Caki2 (cell line): ENCODE results near the gene GMPPB. TPM values are rescaled to one million over a fixed set of nuclear protein-coding genes. Genes with fewer than 3 reads are reported as not detected.
"Not testable (repeated sequence)": the region's sequence is repeated elsewhere in the genome, so short reads cannot be mapped to it uniquely, and the experiment has no call there.

ENCODE experiments used
- DNase-seq: peaks from one replicate; pipeline ENCODE4 v3.0.0-alpha.2; 2015; ENCODE audit warnings: low read depth
- in situ Hi-C: cut with HindIII; loops from 2 replicates; pipeline ENCODE4 v1.10.0; 2016; ENCODE audit warnings: low sequenced_read_pairs, low pct_unique_long_range_greater_than_20kb, mixed read lengths
- total RNA-seq: library from RNA; depleted of rRNA; stranded (reverse); fragments of >200 nt; shearing (Covaris generic); gene quantifications from 2 replicates; pipeline ENCODE4 v1.2.3, GENCODE V29; 2014; ENCODE audit warnings: low replicate concordance; rRNA removed

Gene GMPPB
- 32.1 and 35.9 TPM in 2 replicates for total RNA-seq

DNA sequence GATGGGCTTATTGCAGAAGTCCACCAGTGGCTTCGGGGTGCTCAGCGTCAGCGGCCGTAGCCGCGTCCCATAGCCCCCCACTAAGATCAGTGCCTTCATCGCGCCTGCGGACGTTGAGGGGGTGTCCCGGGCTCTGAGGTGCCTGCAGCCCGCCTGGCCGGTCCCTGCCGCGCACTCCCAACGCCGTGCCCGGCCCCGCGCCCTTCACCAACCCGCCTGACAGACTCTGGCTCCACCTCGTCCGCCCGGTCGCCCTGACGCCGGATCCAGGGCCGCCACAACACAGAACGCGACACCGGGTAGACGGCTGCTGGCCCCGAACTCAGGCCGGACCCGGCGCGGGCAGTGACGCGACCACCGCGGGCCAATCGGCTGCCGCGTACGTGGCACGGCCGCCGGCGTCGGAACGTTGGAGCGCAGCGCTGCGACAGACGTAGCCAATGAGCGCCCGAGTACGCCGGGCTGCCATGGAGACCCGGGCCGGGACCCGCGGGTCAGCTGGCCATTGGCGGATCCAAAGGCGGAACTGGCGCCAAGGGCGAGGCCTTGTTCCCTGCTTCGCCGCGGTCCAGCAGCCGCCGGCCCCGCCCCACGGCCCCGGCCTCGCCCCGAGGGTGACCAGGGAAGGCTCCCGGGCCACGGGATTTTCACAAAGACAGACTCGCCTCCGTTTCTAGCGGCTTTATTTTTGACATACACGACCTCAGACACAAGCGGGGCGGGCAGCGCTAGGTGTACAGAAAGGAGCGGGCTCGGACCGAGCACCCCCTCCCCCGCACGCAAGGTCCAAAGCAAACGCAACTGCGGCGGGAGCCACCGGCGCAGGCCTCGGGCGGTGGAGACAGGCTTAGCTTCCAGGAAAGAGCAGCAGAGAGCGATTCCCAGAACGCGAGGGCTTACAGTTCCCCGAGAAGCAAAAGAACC, at the start of gene GMPPB:
Gene GMPPB, minus strand, starts transcription at position 324 of the 924 bp plus-strand sequence. Its CDS starts 225 bp downstream, at position 99.
- DNase-seq, result peak; percentile 89
- in situ Hi-C loops, result no loop called here

DNA sequence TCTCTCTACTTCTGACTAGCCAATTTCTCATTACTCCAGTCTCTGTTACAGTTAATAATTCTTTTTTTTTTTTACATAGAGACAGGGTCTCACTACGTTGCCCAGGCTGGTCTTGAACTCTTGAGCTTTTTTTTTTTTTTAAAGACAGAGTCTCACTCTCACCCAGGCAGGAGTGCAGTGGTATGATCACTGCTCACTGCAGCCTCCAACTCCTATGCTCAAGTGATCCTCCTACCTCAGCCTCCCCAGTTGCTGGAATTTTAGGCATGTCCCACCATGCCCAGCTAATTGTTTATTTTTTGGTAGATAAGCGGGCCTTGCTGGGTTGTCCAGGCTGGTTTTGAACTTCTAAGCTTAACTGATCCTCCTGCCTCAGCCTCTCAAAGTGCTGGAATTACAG, 49.0 kb upstream of the GMPPB start:
- in situ Hi-C loops, result no loop called here

DNA sequence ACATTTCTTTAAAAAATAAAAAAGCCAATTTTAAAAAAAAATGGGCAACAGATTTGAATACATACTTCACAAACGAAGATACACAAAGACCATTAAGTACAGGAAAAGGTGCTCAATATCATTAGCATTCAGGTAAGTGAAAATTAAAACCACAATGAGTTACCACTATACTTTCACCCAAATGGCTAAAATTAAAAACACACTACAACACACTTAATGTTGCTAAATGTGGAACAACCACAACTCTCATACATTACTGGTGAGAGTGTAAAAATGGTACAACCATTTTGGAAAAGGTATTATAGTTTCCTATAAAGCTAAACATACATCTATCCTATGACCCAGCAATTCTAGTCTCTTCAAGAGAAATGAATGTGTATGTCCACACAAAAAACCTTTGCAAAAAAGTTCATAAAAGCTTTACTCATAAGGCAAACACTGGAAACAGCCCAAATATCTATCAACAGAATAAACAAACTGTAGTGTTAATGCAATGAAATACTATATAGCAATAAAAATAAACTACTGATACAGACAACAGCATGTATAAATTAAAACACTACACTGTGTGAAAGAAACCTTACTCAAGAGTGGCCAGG, 47.7 kb upstream of the GMPPB start:
- in situ Hi-C loops, result no loop called here
- DNase-seq, result no peak

More for the DNA sequence above, 49.0 kb upstream of the GMPPB start:
- no peak for DNase-seq

DNA sequence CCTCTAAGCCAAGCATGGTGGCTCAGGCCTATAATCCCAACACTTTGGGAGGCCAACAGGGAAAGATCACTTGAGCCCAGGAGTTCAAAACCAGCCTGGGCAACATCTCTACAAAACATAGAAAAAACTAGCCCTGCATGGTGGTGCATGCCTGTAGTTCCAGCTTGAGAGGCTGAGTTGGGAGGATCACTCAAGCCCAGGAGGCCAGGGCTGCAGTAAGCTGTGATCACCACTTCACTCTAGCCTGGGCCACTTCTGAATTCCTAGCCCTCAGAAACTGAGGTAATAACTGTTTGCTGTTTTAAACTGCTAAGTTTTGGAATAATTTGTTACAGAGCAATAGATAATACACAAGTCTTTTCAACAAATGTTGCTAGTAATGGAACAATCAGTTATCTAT, 46.2 kb upstream of the GMPPB start:
- no peak for DNase-seq
- in situ Hi-C loops, result no loop called here

DNA sequence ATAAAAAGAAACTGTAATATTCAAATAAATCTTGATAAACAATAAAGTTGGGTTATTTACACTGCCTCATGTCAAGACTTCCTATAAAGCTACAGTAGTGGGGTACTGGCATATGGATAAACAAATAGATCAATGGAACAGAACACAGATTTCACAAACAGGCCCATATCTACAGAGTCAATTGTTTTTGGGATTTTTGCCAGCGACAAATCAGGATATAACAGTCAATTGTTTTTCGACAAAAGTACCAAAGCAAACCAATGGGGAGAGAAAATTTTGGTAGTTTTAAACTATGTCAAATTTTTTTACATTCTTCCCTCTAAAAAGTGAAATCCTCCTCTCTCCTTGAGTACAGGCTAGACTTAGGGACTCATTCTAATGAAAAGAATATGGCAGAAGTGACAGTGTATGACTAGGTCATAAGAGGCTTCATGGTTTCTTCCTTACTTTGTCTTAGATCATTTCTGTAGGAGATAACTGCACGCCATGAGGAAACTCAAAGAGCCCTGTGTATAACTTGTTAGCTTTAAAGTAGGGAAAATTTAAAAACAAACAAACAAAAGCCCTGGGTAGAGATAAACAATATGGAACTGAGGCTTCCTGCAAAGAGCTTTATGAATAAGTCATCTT, 45.6 kb upstream of the GMPPB start:
- DNase-seq, result no peak
- in situ Hi-C loops, result no loop called here

DNA sequence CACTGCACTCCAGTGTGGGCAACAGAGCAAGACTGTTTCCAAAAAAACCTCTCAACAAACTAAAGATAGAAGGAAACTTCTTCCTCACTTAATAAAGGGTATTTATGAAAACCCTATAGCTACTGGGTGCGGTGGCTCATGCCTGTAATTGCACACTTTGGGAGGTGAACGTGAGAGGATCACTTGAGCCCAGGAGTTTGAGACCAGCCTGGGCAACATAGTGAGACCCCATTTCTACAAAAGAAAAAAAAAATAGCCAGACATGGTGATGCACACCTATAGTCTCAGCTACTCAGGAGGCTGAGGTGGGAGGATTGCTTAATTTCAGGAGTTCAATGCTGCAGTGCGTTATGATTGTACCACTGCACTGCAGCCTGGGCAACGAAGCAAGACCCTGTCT, 40.2 kb upstream of the GMPPB start:
- in situ Hi-C loops, result no loop called here
- DNase-seq, result no peak

DNA sequence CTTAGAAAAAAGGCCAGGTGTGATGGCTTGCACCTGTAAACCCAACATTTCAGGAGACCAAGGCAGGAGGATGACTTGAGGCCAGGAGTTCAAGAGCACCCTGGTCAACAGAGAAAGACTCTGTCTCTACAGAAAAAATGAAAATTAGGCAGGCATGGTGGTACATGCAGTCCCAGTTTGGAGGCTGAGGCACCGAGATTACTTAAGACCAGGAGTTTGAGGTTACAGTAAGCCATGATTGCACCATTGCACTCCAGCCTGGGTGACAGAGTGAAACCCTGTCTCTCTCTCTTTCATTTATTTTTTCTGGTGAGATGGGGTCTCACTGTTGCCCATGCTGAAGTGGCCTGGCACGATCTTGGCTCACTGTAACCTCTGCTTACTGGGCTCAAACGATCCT, 37.9 kb upstream of the GMPPB start:
- in situ Hi-C loops, result no loop called here

DNA sequence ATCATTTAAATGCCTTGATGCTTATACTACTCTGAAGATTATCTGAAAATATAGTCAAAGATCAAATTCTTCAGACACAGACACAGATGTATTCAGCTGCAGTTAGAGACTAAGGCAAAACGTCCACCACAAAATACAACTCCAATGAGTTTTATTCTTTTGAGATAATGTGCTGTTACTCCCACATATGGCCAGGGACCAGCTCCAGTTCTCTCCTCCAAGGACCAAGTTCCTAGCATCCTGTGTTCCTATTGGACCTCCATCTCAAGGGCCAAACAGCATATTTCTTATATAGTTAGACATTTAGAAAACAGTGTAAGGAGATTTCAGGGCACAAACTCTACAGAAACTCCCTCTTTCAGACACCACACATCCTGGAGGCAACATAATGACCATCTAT, 35.5 kb upstream of the GMPPB start:
- in situ Hi-C loops, result no loop called here

More for the DNA sequence above, 37.9 kb upstream of the GMPPB start:
- no peak for DNase-seq

DNA sequence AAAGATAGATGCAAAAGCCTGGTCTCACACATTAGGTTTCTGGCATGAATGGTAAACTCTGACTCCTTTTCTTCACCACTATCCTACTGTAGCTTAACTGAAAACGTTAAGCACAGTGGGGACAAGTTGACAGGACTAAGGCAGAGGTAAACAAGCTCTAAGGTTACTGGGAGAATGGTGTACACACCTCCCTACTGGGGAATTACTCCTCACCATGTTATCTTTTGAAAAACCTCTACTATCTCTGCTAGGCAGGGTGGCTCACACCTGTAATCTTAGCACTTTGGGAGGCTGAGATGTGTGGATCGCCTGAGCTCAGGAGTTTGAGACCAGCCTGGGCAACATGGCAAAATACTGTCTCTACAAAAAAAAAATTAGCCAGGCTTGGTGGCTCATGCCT, 33.4 kb upstream of the GMPPB start:
- in situ Hi-C loops, result no loop called here

More for the DNA sequence above, 35.5 kb upstream of the GMPPB start:
- DNase-seq, result no peak

DNA sequence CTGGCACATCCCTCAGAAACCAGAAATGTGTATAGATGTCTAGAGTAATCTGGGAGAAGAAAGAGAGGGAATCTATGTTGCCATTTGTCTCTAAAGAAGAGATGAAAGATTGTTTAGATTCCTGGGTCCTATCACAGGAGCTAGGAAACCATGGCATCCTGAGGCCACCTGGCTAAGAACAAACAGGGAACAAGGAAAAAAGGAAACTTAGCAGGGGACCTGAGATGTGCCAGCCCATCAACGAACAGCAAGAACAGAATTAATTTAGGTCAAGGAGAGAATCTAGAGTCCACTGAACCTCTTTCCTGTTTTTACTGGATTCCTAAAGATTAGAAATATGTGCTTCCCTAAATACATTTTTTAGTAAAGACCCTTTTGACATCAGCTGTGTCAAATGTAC, 32.3 kb upstream of the GMPPB start:
- in situ Hi-C loops, result no loop called here
- no peak for DNase-seq

More for the DNA sequence above, 33.4 kb upstream of the GMPPB start:
- DNase-seq, result no peak

DNA sequence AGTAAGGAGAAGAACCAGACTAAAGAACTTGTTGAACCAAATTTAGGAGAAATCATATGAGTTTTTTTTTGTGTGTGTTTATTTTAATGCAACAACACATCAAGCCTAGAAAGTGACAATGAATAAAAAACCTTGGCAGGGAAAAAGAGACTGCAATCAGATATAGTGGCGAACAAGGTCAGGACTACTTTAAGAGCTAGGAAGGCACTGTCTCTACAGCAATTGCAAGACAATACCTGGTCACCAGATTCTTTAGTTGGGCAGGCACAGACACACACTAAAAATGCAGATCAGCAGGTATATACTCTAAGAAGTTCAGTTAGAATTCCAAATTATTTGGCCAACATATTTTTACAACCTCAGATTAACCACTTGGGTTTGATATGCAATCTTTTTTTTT, 30.8 kb upstream of the GMPPB start:
- in situ Hi-C loops, result no loop called here
- no peak for DNase-seq

DNA sequence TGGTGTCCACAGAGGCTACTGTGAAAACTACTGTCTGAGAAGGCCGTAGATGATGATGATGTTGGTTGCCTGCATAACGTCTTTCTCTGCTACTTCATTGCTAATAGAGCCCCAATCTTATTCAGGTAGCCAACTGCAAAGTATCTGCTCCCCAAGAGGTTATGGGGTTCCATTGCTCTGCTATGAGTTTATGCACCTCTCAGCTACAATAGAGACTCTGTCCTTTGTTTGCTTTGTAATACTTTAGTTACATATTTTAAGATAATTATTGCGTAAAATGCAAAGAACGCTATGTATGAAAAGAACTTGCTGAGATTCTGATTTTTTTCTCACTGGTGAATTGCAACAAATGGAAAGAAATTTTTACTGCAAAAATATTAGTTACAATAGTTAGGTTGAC, 27.8 kb upstream of the GMPPB start:
- in situ Hi-C loops, result no loop called here
- no peak for DNase-seq

DNA sequence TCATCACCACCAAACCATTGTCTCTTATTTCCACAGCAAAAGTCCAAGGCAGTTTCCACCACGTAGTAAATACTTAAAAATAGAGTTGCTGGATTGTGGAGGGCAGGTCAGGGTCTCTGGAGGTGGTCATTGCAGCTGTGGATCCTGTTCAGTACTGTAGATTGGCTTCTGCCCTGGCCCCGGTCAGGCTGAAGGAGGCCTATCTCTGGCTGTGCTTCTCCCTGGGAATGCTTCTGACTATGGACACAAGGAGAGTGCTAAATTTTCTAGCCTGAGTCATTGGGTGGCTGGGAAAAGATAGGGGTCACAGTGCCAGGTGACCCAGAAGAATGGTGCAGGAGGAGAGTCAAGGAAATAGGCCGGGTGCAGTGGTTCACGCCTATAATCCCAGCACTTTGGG, 26.3 kb upstream of the GMPPB start:
- no peak for DNase-seq
- in situ Hi-C loops, result no loop called here

DNA sequence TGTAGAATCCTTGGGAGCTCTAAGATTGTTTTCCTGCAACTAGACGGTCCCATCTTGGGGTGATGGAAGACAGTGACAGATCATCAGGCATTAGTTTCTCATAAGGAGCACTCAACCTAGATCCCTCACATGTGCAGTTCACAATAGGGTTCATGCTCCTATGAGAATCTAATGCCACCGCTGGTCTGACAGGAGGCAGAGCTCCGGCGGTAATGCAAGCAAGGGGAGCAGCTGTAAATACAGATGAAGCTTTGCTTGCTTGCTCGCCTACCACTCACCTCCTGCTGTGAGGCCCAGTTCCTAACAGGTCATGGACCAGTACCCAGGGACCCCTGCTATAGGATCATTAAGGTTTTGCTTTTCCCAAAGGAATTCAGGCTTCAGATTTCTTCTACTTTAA, 25.1 kb upstream of the GMPPB start:
- DNase-seq, in situ Hi-C loops: not testable (repeated sequence)

DNA sequence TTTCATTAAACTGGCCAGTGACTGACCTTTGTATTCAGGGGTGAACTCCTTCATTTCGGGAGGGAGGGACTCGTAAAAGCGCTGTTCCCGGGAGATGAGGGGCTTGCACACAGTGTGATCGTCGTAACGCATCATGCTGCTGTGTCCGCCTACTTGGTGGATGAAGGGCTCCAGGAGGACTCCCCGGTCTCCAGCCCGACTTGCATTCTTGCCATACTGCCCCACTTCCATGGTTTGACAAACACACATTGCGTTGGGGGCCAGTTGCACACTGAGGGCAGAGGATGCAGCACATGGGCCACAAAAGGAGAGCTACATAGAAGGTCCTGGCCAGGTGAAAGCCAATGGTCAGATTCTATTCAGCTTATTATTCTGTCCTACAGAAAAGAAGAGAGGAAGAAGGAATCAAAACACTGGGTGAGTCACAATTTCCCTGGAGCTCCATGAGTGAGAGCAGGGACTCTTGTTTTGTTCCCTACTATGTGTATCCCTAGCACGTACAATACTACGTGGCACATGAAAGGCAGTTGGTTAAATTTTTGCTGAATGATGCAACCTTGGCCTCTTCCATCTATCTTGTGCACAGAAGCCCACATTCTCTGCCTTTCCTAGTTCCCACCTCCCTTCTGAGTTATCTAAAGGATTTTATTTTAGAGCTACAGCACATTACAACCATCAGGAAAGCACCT, 24.2 kb upstream of the GMPPB start:
- in situ Hi-C loops, result no loop called here
- DNase-seq, result peak; percentile 54

DNA sequence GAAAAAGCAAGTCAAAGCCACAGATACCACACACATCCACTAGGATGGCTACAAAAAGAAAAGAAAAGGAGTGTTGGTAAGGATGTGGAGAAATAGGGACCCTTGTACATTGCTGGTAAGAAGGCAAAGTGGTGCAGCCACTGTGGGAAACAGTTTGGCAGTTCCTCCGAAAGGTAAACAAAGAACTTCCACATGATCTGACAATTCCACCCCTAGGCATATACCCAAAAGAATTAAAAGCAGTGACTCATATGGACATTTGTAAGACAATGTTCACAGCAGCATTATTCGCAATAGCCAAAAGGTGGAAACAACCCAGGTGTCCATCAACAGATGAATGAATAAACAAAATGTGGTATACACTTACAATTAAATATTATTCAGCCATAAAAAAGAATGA, 22.2 kb upstream of the GMPPB start:
- in situ Hi-C loops, result no loop called here
- no peak for DNase-seq

DNA sequence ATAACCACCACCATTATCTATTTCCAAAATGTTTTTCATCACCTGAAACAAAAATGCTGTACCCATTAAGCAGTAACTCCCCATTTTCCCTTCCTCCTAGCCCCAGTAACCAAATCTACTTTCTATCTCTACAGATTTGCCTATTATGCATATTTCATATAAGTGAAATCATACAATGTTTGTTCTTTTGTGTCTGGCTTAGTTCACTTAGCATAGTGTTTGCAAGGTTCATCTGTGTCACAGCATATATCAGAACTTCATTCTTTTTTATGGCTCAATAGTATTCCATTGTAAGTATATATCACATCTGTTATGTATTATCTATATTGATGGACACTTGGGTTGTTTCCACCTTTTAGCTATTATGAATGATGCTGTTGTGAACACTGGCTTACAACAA, 16.7 kb upstream of the GMPPB start:
- in situ Hi-C loops, result no loop called here
- DNase-seq, result no peak

DNA sequence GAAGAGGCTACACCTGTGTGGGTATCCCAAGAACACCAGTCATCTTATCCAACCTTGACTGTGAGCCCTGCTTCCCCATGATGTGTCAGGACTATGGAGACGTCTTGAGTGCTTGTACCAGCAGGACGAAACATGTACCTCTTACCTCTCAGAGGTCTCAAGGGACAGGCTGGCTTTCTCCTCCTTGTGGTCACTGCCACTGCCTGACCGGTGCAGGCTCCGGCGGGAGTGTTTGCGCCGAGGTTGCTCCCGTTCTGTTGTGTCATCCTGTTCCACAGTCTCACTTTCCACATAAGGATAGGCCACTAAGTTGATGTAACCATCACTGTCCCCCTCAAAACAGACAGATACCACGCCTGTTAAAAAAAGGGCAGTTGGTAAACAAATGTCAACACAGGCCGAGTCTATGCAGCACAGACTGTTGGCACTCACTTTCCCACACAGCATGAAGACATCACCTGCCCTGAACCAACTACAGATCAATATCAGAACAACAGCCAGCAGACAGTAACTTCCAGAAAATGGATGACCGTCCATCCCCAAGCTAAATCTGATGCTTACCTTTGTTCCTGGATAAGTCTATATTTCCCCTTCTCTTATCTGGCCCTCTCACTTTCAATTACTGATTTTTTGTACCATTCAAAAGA, 14.4 kb upstream of the GMPPB start:
- DNase-seq, result no peak
- in situ Hi-C loops, result no loop called here
